Ammon's horn (tissue), 1 donor: Measurements from ENCODE around the gene HOATZ.

ENCODE experiments used
- DNase-seq: peaks from one replicate; pipeline ENCODE4 v3.0.0-alpha.2; 2016; ENCODE audit warnings: low spot score

Gene HOATZ

DNA sequence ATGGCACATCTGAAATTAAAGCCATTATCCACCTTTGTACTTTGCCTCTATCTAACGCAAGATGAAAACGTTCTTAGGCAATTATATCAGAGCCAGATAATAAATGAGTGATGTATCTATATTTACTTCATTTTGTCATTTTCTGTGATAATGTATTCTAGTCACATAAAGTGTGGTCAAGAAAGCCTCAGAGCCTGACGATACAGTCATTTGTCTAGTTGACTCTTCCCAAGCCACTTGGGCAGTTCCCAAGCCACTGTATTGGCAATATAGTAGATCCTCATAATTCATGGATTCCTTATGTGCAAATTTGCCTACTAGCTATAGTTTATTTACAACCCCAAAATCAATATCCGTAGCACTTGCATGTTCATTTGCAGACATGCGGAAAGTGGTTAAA lies 7.8 kb downstream of the HOATZ start:
- no peak for DNase-seq

DNA sequence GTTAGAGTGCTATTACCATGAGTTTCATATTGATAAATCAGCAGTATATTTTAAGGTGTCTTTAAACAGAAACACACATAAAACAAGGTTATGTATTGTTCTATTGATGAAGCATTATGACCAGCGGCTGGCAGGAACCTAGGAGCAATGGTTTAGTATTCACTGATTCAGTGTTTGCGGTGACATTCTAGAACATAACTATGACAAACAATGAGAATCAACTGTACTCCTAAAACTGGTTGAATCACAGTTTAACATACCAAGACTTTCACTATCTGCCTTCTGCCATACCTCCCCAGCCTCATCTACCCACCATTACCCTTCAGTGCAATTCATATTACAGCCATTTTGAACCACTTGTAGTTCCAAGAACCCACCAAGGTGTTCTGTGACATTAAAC lies 8.8 kb downstream of the HOATZ start:
- DNase-seq: no peak

DNA sequence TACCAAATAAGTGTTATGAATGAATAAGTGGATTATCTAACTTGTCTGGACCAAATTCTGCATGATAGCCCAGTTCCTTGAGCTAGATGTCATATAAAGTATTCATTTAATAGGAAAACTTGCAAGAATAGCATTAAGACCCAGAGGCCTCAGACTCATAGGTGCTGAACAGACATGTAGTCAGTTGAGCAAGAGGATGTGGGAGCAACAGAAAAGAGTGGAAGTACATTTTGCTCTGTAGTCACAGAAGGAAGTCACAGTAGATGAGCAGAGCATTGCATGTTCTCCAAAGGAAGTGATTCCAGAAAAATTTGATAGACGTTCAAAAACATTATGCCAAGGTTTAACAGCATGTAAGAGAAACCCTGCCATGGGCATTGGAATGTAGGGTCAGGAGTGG lies 9.5 kb downstream of the HOATZ start:
- no peak for DNase-seq

DNA sequence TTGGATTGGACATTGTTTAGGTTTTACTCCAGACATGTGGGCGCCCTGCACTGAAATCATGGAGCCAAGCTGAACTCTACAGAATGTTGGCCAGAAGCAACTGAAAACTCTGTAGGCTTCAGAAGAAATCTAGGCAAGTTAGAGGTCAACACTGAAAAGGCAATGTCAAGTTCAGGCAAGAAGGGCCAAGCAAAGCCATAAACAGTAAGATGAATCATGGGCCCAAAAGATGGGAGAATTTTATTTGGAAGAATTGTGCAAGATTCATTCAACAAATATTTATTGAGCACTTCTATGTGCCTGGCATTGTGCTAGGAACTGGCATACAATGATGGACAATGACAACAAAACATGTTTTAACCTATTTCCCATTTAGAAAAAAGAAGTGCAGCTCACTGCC lies 10.9 kb downstream of the HOATZ start:
- DNase-seq: no peak

DNA sequence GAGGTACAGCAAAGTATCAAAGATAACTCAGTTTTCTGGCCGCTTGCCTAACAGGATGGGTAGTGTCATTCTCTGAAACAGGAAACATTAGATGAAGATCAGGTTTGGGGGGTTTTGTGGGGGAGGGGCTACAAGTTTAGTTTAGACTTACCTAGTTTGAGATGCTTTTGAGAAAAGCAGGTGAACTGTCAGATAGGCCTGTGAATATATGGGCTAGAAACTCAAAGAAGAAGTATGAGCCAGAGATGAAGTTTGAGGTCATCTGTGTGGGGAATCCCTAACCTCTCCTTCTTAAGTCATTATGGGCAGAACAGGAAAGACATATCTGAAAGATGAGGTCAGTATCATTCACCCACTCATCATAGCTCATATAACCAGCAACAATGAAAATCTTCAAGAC lies 11.9 kb downstream of the HOATZ start:
- DNase-seq: no peak

DNA sequence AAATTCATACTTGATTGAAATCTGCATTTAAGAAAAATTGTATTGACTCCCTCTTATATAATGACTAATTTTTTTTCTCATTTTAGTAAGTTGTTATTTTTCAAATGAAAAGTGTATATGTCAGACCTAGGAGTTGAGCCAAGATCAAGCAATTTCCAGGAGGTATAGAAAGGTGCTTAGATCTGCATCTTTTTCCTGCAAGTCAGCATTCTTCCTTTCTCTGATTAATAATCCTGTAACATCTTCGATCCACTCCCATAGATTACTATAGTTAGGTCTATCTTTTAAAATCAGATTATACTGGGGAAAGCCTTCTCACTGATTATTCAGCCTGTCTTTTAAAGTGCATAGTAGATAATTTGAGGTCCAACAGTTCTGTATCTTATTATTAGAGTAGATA lies 12.7 kb downstream of the HOATZ start:
- DNase-seq: no peak

DNA sequence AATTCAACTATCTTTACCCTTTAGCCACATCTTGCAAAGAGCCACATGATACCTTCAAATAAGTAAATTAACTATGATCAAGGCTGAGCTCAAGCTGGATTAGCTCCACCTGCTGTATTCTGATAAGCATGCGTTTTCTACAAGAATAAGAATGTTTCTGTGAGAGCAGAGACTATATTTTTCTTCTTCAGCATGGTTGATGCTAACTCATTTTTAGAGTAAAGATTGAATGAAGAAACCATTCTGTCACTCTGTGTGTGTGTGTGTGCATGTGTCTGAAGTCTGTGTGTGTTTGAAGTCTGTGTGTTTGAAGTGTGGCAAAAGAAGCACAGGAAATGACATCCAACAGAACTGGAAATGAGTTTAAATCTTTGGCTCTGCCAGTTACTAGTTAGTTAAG lies 14.0 kb downstream of the HOATZ start:
- DNase-seq: no peak

DNA sequence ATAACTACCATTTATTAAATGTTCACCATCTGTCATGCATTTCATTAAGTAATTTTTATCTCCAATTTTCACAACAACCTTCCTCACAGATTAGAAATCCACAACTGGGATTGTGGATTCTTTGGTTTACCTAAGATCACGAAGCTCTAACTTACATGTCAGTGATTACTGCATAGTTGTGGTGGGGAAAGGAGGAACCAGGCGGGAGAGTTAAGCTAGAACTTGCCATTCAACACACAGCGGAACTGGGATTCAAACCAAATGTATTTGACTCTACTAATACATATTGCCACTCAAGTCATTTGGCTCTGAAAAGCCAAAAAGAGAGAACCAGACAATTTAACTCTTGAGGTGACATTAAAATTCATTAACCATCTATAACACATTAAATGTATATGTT lies 15.5 kb downstream of the HOATZ start:
- DNase-seq: no peak

DNA sequence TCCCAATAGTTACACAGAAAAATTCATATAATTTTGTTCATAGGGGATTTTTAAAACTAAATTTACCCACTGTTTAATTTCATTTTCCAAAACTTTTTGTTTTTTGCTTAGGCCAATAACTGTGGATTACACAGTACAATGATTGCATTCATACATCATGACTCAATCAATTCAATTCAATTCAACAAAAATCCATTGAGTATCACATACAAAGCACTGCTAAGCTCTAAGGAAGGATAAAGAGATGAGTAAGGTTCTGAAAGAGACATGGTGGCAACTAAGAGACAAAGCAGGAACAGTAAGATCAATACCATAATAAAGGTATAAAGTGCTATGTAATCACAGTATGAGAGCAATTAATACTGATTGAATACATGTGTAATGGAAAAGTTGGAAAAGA lies 16.6 kb downstream of the HOATZ start:
- DNase-seq: peak; percentile 34

DNA sequence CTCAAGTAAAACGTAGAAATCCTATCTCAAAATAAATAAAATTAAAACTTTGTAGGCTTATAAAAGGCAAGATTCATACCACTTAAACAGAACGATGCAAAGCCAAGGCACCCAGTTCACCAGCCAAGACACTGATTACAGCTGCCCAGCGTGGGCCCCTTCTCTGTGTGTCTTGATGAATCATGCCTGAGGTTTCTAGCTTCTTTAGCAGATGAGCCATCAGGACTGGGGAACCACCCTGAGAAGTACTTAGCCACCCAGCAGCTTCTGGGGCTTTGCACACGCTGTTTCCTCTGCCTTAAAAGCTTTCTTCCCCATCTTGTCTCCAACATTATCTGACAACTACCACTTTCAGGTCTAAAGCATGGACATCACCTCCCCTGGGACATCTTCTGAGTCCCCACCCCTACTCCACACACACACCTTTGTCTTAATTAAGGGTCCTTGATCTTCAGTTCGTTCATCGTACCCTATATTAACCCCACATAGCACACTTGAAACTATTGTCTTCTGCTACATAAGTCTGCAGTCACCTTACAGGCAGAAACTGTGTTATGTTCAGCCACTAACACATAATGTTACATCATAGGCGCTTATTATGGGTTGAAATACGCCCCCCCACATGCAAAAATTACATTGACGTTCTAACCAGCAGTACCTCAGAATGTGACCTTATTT lies 17.2 kb downstream of the HOATZ start:
- no peak for DNase-seq

DNA sequence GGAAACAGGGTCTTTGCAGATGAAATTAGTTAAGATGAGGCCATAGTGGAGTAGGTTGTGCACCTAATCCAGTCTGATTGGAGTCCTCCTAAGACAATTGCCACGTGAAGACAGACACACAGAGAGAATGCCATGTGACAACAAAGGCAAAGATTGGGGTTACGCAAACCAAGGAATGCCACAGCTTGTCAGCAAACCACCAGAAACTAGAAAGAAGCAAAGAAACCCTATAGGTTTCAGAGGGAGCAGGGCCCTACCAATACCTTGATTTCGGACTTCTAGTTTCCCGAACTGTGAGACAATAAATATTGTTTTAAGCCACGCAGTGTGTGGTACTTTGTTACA lies 17.8 kb downstream of the HOATZ start:
- DNase-seq: no peak

DNA sequence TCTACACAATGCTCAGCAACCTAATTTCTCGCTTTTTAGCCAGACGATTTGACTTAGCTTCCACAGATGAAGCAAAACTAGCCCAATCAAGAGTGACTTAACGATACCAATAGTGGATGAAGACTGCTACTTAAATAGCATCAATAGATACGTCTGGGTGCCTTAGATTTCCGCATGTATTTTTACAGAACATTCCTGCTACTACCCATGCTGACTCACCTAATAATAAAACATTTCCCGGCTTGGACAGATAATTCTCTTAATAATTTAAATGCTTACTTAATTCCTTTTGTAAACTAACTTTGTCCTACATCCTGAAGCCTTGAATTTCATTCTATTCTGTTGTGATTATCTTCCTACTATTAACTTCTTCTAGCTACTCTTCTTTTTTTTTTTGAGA lies 20.7 kb downstream of the HOATZ start:
- no peak for DNase-seq

DNA sequence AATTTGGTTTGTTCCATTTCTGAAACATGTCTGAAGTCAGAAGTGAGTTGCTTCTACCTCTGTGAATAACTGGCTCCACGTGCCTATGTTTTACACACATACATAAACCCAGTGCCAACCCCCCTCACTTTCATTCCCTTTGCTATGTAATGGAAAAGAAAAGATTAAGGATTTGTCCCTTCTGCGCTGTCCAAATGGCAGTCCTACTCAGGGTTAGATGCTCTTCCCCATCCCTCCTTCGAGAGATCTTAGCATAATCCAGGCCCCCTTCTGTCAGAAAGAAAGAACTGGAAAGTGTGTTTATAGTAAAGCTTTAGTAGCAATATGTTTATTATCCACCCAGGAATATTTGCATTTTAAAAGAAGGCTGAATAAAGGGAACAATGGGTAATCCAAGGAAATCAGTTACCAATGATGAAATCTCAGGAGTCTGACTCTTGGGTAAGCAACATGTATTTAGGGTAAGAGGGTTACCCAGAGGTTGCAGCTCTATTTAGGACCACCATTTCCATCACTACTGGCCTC lies 22.8 kb downstream of the HOATZ start:
- DNase-seq: no peak

DNA sequence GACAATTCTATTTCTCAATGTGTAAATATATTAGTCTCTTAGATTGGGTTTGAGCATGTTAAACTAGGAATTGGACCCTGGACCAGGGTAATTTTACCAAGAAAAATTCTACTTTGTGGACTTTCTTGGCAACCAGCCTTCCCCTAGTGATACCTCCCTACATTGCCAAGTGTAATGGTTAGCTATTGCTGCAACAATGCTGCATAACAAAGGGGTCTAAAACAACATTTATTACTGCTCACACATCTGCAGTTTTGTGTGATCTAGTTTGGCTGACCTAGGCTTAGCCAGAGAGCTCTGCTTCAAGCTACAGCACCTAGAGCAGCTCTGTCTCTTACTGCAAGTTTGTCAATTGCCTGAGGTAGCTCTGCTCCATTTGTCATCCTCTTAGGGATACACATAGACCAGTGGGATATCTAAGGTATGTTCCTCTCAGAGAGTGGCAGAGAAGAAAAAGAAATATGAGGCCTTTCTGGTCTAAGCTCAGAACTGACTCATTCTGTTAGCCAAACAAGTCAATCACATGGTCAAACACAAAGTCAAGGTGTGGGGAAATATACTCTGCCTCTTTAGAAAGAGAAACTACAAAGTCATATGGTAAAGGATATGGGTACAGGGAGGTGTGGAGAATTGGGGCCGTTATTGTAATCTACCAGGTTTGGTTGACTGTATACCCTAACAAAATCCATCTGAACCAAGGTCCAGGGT lies 24.0 kb downstream of the HOATZ start:
- DNase-seq: no peak

DNA sequence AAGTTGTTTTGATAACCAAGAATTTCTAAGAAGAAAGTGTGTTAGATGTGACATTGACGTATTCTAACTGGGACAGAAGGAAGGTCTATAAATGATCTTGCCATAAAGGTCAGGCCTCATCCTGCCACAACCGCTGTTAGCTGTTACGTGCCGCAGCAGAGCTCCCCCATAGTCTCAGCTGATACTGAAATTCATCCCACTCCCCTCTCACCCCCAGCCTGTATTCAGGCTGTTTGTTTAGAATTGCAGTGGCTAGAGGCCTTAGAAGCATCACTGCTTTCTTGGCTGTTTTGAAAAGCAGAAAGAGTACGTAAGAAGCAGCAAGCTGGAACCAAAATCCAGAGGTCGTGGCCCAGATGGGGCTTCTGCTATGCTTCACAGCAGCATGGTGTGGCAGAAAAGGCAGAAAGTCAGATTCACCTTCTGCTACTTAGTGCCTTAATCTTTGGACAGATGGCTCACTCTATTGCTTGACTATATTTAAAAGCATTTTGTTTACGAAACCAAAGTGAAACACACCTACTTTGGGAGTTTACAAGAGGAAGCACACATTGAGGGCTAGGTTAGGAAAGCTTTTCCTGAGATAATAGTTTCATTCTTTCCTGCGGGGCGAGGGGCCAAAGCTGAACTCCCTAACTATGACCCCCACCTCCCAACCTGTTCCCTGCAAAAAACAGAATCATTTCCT lies 25.0 kb downstream of the HOATZ start:
- no peak for DNase-seq

DNA sequence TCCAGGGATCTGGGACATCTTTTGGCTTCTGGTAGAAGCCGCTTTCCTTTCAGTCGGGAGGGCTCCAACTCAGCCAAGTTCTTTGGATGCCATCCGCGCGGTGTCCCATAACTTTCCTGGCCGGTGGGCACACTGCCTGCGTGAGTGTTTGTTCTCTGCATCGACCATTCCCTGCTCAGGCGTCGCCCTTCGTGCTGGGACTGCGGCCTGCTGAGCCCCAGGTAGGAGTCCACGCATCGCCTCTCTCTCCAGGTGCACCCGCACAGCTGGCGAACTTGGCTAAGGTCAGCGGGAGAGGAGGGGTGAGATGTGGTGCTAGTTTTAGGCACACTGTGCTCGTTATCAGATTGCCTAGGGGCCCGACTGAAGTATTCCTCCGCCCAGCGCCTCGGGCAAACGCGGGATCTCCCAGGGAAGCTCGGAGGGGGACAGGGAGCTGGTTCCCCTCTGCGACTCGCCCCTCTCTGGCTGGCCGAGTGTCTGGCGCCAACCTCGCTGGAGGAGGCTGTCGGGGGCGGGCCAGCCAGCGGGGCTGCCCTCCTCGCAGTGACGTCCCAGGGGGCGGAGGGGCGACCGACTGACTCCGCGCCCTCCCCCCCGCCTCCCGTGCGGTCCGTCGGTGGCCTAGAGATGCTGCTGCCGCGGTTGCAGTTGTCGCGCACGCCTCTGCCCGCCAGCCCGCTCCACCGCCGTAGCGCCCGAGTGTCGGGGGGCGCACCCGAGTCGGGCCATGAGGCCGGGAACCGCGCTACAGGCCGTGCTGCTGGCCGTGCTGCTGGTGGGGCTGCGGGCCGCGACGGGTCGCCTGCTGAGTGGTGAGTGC lies 25.7 kb downstream of the HOATZ start, which contains the start of gene LAYN:
Gene LAYN, plus strand, starts transcription at position 607 of the 823 bp plus-strand sequence. Its CDS starts 124 bp downstream, at position 731.
- DNase-seq: peak; percentile 74

DNA sequence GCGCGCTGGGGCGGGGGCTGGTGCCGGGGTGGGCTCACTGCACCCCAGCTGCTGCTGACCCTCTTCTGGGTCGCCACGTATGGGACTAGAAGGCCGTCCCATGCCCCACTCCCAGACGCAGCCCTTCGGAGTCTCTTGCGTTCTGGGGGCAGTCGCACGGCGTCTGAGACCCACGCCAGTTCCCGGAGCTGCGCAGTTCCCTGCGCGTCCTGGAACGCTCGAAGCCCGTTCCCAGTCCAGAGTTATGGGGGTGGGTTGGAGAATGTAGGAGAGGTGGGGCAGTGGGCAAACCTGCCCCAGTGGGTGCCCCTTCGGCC lies 26.3 kb downstream of the HOATZ start:
- DNase-seq: no peak

DNA sequence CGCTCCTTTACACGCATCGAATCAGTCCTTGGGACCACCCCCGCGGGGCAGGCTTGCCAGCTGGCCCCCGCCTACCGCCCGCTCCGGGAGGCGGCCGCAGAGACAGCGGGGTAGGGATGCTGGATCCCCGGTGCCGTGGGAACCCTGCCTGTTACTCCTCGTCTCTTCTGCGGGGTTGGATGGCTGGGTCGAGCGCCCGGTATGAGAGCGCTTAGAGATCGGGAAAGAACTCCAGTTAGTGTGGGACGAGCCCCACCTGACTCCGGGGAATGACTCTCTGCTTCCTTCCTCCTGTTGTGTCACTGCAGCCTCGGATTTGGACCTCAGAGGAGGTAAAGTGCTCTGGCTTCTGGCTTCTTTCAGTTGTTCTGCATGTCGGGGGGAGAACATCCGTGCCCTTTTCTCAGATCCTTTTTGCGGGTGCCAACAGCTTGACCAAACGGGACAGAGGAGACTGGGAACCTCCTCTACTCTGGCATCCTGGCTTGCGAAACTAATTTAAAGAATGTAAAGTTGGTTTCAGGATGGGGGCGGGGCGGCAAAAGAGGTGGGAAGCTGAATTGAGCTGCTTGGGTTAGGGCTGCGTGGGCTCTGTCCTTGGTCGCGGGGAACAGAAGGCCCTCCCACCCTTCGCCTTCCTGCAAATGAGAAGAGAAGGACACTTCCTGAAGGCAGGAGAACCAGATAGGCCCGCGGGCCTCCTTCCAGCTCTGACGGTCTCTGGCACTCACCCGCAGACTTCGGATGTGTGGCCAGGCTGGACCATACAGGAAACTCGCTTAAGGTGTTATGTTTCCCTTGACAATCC lies 26.9 kb downstream of the HOATZ start:
- no peak for DNase-seq

DNA sequence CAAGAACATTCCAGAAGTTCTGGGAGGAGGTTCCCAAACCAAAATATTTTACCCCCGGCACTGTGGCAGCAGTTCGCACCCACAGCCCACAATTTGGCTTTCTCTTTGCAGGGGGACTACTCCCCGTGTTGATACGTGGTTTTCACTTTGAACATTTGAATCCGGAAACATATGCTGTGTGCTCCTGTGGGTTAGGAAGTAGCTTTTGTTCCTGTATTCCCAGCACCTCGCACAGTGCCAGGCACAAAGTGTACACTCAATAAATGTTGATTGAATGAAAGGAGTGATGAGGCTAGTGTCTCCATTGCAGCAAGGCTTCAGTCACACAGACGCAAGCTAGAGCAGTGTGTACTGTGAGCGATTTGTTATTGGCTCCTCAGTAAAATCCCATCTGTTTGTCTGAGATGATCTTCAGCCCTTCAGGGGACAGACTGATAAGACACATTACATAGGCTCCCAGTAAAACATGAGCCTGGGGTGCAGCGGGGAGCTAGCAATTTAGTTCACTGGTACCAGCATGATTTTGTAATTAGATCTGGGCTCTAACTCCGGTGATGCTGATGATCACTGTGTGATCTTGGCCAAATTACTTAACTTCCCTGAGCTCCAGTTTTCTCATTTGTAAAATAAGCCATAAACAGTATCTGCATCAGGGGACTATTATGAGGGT lies 28.2 kb downstream of the HOATZ start:
- no peak for DNase-seq

DNA sequence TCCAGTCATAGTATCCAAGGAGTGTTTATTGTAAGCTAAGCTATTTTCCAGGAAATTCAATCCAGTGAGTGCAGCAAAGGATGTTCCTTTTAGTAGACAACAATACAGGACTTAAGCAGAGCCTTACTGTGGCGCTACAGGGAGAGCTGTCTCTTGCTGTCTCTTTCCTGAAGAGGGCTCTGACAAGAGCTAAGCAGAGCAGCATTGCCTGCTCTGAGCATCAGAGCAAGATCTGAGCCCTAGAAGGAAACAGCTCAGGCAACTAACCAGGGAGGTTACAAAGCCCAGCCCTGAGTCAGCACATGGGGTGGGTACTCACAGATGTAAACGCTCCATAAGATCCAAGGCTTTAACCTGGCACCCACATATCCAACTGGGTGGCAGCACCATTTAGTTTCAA lies 33.9 kb downstream of the HOATZ start:
- DNase-seq: no peak
